ENCODE results near the gene CDH12.
"Not testable (repeated sequence)": the region's sequence is repeated elsewhere in the genome, so short reads cannot be mapped to it uniquely, and the experiment has no call there.

CDH12 gene

DNA sequence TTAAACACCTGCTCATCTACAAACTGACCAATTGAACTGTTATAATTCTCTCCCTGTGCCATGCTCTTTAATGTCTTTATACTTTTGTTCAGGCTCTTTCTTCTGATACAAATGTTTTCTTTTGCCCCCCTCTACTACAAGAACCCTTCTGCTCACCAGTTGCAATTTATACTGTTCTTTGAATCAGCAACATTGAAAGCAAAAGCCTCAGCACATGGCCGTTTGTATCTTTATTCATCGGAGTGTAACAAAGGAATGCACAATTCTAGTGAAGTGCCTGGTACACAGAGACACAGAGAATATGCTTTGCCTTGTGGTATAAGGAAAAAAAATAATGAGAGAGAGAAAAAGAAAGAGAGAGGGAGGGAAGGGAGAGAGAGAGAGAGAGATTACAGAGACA is 547.1 kb downstream of the CDH12 start:
- H3K9me3 ChIP-seq = no peaks in the 10 kb centered on the region
- H3K36me3 ChIP-seq (replicated peaks) = no peaks in the 10 kb centered on the region
- DNase-seq (ENCODE audit: low spot score in 2 of 2) = no peak
- H3K27me3 ChIP-seq (ENCODE audit: low read depth) = 0 out of 2 replicates have a peak, but pooled peaks cover 2% of the 10 kb centered on the region
- H3K4me3 ChIP-seq = no peak overlapping the region
- in situ Hi-C loops (cut with MboI; ENCODE audit: low sequenced_read_pairs) = no loop called here
- no peaks in the 10 kb centered on the region for H3K4me1 ChIP-seq

GRCh38 chr5:22295832-22296231 is 557.3 kb downstream of the CDH12 start:
- in situ Hi-C loops (cut with MboI; ENCODE audit: low sequenced_read_pairs) = no loop called here
- Histone ChIP-seq H3K4me3 (no peak overlapping the region), H3K9me3 (no peaks in the 10 kb centered on the region), H3K27me3 (ENCODE audit: low read depth) (no peaks in the 10 kb centered on the region), H3K4me1 (no peaks in the 10 kb centered on the region), H3K36me3 (replicated peaks) (no peaks in the 10 kb centered on the region)
- DNase-seq (ENCODE audit: low spot score in 2 of 2) = no peak

DNA sequence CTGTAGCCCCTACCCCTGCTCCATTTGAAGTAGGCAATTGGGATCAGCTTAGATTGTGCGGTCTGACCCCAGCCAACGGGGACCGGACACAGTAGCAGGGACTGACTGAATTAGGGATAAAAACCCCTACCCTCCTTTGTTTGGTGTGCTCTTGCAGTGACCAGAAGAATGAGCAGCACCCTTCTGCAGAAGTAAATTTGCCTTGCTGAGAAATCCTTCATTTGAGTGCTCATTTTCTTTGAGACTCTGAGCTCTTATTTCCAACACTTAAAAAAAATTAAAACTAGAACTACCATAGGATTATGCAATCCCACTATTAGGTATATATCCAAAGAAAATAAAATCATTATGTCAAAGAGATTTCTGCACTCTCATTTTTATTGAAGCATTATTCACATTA is 560.0 kb downstream of the CDH12 start:
- no peaks in the 10 kb centered on the region for H3K27me3 ChIP-seq (ENCODE audit: low read depth)
- no peaks in the 10 kb centered on the region for H3K36me3 ChIP-seq (replicated peaks)
- H3K4me1 ChIP-seq = no peaks in the 10 kb centered on the region
- in situ Hi-C loops (cut with MboI; ENCODE audit: low sequenced_read_pairs) = no loop called here
- no peak overlapping the region for H3K4me3 ChIP-seq
- DNase-seq (ENCODE audit: low spot score in 2 of 2) = no peak
- no peaks in the 10 kb centered on the region for H3K9me3 ChIP-seq

DNA sequence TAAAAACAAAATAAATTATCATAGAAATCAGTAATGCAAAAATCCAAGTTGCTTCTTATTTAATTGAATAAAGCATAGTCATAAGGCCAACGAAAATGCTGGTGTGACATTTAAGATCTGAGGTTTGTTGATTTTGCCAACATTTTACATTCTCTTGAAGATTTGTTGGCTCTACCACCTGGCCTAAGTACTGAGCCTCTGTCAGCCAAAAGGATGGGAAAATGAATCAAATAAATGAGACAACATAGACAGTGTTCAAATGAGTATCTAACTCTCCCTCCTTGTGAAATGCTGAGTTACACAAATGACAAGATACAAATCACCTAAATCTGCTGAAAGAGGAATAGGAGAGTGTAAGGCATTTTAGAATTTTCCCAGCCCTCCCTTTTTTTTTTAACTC is 575.0 kb downstream of the CDH12 start:
- no peak overlapping the region for H3K4me3 ChIP-seq
- H3K4me1 ChIP-seq = no peaks in the 10 kb centered on the region
- H3K9me3 ChIP-seq = no peaks in the 10 kb centered on the region
- H3K36me3 ChIP-seq (replicated peaks) = no peaks in the 10 kb centered on the region
- in situ Hi-C loops (cut with MboI; ENCODE audit: low sequenced_read_pairs) = no loop called here
- no peaks in the 10 kb centered on the region for H3K27me3 ChIP-seq (ENCODE audit: low read depth)
- DNase-seq (ENCODE audit: low spot score in 2 of 2) = no peak

- Histone ChIP-seq H3K4me1 (no peaks in the 10 kb centered on the region), H3K36me3 (replicated peaks) (no peaks in the 10 kb centered on the region), H3K9me3 (no peaks in the 10 kb centered on the region), H3K27me3 (ENCODE audit: low read depth) (no peaks in the 10 kb centered on the region), H3K4me3 (no peak overlapping the region)
- in situ Hi-C loops (cut with MboI; ENCODE audit: low sequenced_read_pairs) = no loop called here
- no peak for DNase-seq (ENCODE audit: low spot score in 2 of 2)
These were observed 576.1 kb downstream of the CDH12 start for GRCh38 chr5:22277006-22277405.

- H3K27me3 ChIP-seq (ENCODE audit: low read depth); in situ Hi-C loops (cut with MboI; ENCODE audit: low sequenced_read_pairs): not testable (repeated sequence)
These were observed 587.3 kb downstream of the CDH12 start for GRCh38 chr5:22265855-22266254.

GRCh38 chr5:22258139-22258538 is 595.0 kb downstream of the CDH12 start:
- Histone ChIP-seq H3K36me3 (replicated peaks) (no peaks in the 10 kb centered on the region), H3K9me3 (no peaks in the 10 kb centered on the region), H3K27me3 (ENCODE audit: low read depth) (no peaks in the 10 kb centered on the region), H3K4me1 (no peaks in the 10 kb centered on the region), H3K4me3 (no peak overlapping the region)
- DNase-seq (ENCODE audit: low spot score in 2 of 2) = no peak
- in situ Hi-C loops (cut with MboI; ENCODE audit: low sequenced_read_pairs) = no loop called here

More at GRCh38 chr5:22265855-22266254, 587.3 kb downstream of the CDH12 start:
- not testable (repeated sequence) for DNase-seq (ENCODE audit: low spot score in 2 of 2); H3K4me3 ChIP-seq; H3K9me3 ChIP-seq; H3K4me1 ChIP-seq; H3K36me3 ChIP-seq (replicated peaks)

- H3K9me3 ChIP-seq = no peaks in the 10 kb centered on the region
- H3K27me3 ChIP-seq (ENCODE audit: low read depth) = no peaks in the 10 kb centered on the region
- DNase-seq (ENCODE audit: low spot score in 2 of 2) = no peak
- in situ Hi-C loops (cut with MboI; ENCODE audit: low sequenced_read_pairs) = no loop called here
- H3K4me3 ChIP-seq = no peak overlapping the region
- no peaks in the 10 kb centered on the region for H3K36me3 ChIP-seq (replicated peaks)
- H3K4me1 ChIP-seq = 0 out of 2 replicates have a peak, but pooled peaks cover 2% of the 10 kb centered on the region
These were observed 602.6 kb downstream of the CDH12 start for GRCh38 chr5:22250528-22250927.

- no peaks in the 10 kb centered on the region for H3K9me3 ChIP-seq
- no peak for DNase-seq (ENCODE audit: low spot score in 2 of 2)
- no peak overlapping the region for H3K4me3 ChIP-seq
- H3K27me3 ChIP-seq (ENCODE audit: low read depth) = no peaks in the 10 kb centered on the region
- in situ Hi-C loops (cut with MboI; ENCODE audit: low sequenced_read_pairs) = no loop called here
- 0 out of 2 replicates have a peak, but pooled peaks cover 2% of the 10 kb centered on the region for H3K4me1 ChIP-seq
- no peaks in the 10 kb centered on the region for H3K36me3 ChIP-seq (replicated peaks)
These were observed 603.9 kb downstream of the CDH12 start for GRCh38 chr5:22249209-22249729.

- DNase-seq (ENCODE audit: low spot score in 2 of 2) = peak in 1 of 2 experiments; percentile 57
These were observed 607.4 kb downstream of the CDH12 start for GRCh38 chr5:22245770-22246169.

GRCh38 chr5:22242532-22242931 is 610.6 kb downstream of the CDH12 start:
- Histone ChIP-seq H3K4me1 (0 out of 2 replicates have a peak, but pooled peaks cover 2% of the 10 kb centered on the region), H3K36me3 (replicated peaks) (no peaks in the 10 kb centered on the region), H3K4me3 (no peak overlapping the region), H3K27me3 (ENCODE audit: low read depth) (no peaks in the 10 kb centered on the region), H3K9me3 (no peaks in the 10 kb centered on the region)
- in situ Hi-C loops (cut with MboI; ENCODE audit: low sequenced_read_pairs) = no loop called here
- no peak for DNase-seq (ENCODE audit: low spot score in 2 of 2)

More at GRCh38 chr5:22245770-22246169, 607.4 kb downstream of the CDH12 start:
- H3K27me3 ChIP-seq (ENCODE audit: low read depth) = no peaks in the 10 kb centered on the region
- no peaks in the 10 kb centered on the region for H3K36me3 ChIP-seq (replicated peaks)
- in situ Hi-C loops (cut with MboI; ENCODE audit: low sequenced_read_pairs) = no loop called here
- H3K9me3 ChIP-seq = no peaks in the 10 kb centered on the region
- H3K4me1 ChIP-seq = 0 out of 2 replicates have a peak, but pooled peaks cover 2% of the 10 kb centered on the region
- H3K4me3 ChIP-seq = no peak overlapping the region

DNA sequence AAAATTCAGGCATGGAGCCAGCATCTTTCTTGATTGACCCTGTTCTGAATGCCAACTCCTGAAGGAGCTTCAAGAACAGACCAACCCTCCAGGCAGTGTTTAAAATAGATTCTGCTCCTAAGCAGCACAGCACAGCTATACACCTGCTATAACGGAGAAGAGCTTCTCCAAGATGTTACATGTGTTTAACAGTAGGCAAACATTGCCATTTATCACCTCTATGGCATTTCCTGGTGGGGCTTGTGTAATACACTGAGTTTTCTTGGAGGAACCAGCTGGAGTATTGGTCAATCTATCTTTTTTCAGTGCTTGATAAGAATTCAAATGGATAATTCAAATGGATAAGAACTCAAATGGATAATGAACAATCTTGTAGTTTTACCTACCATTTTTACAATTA is 615.1 kb downstream of the CDH12 start:
- in situ Hi-C loops (cut with MboI; ENCODE audit: low sequenced_read_pairs) = no loop called here
- no peak for DNase-seq (ENCODE audit: low spot score in 2 of 2)
- no peaks in the 10 kb centered on the region for H3K4me1 ChIP-seq
- no peaks in the 10 kb centered on the region for H3K36me3 ChIP-seq (replicated peaks)
- H3K27me3 ChIP-seq (ENCODE audit: low read depth) = no peaks in the 10 kb centered on the region
- no peaks in the 10 kb centered on the region for H3K9me3 ChIP-seq
- H3K4me3 ChIP-seq = no peak overlapping the region

DNA sequence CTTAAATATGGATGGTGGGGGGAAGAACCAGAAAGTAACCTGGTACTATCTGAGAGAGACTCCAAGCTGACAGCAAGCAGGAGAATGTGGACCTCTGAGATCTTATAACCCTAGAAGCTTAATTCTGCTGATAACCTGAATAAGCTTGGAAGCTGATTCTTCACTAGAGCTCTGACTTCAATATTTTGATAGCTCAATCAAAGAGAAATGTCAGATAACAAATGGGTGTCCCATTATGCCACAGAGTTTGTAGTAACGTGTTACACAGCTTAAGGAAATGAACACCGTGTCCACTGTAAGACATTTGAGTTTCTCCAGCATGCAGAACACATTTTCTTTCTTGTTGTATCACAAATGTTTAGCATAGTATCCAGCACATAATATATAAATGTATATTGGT is 626.7 kb downstream of the CDH12 start:
- no peaks in the 10 kb centered on the region for H3K9me3 ChIP-seq
- H3K27me3 ChIP-seq (ENCODE audit: low read depth) = 0 out of 2 replicates have a peak, but pooled peaks cover 4% of the 10 kb centered on the region
- no peak overlapping the region for H3K4me3 ChIP-seq
- no peaks in the 10 kb centered on the region for H3K36me3 ChIP-seq (replicated peaks)
- in situ Hi-C loops (cut with MboI; ENCODE audit: low sequenced_read_pairs) = no loop called here
- H3K4me1 ChIP-seq = no peaks in the 10 kb centered on the region
- no peak for DNase-seq (ENCODE audit: low spot score in 2 of 2)

- H3K9me3 ChIP-seq = no peaks in the 10 kb centered on the region
- in situ Hi-C loops (cut with MboI; ENCODE audit: low sequenced_read_pairs) = no loop called here
- H3K4me1 ChIP-seq = no peaks in the 10 kb centered on the region
- DNase-seq (ENCODE audit: low spot score in 2 of 2) = no peak
- no peak overlapping the region for H3K4me3 ChIP-seq
- H3K27me3 ChIP-seq (ENCODE audit: low read depth) = peaks cover 4% of the 10 kb centered on the region; the same call in 1 of the 2 replicates
- H3K36me3 ChIP-seq (replicated peaks) = no peaks in the 10 kb centered on the region
These were observed 630.1 kb downstream of the CDH12 start for GRCh38 chr5:22223079-22223478.
